Raji (cell line): ENCODE measurements around the gene NFKBIZ.

ENCODE experiments used
- POLR2A ChIP-seq: IDR thresholded peaks from 2 replicates; pipeline ENCODE4 v1.6.1; 2011; ENCODE audit warnings: low read depth, low read length, control low read depth; ENCODE audit not compliant: insufficient read depth

NFKBIZ gene

GRCh38 chr3:101898752-101899169 is 49.4 kb downstream of the NFKBIZ start:
- no peak for TF ChIP-seq POLR2A

GRCh38 chr3:101900316-101900715 is 51.0 kb downstream of the NFKBIZ start:
- TF ChIP-seq POLR2A: no peak

GRCh38 chr3:101900736-101901135 is 51.4 kb downstream of the NFKBIZ start:
- no peak for TF ChIP-seq POLR2A

- no peak for TF ChIP-seq POLR2A
These were observed 52.7 kb downstream of the NFKBIZ start for GRCh38 chr3:101902041-101902440.

GRCh38 chr3:101903451-101903871 is 54.1 kb downstream of the NFKBIZ start:
- TF ChIP-seq POLR2A: no peak
